GM19455 (cell line): Measurements from ENCODE around the gene KRT38.
"Not testable (repeated sequence)": the region's sequence is repeated elsewhere in the genome, so short reads cannot be mapped to it uniquely, and the experiment has no call there.

ENCODE experiments used
- ATAC-seq: cut with Tn5 transposase; IDR thresholded peaks from one replicate; pipeline ENCODE4 v1.9.1; 2021; ENCODE audit not compliant: unreplicated experiment

KRT38 gene

DNA sequence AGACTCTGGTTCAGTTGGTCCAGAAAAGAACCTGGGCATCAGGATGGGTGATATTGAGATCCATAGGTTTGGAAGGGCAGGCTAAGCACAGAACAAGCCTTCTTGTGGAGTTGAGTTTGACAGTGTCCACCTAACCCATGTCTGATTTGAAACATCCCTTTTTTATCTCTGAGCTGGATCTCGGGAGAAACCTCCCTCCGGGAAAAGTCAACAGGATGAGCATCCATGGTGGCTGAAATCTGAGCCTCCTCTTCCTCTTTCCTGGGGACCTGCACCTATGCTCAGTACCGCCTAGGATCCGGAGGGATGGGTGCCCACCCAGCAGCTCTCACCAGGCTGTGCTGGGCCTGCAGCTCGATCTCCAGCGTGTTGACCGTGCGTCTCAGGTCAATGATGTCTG is 23.0 kb upstream of the KRT38 start:
- ATAC-seq, result no peak

DNA sequence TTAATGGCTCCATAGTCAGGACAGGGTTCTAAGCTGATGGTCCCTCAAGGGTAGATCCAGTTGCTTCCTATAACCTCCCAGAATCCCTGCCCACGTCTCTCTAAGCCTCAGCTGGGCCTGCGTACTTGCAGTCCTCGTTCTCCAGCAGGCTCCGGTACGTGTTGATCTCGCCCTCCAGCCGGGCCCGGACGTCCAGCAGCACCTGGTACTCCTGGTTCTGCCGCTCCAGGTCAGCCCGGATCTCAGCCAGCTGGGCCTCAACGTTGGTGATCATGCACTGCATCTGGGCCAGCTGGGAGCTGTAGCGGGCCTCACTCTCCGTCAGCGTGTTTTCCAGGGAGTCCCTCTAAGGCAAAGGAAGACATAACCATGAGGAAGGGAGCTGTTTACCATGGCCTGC is 21.9 kb upstream of the KRT38 start:
- no peak for ATAC-seq

DNA sequence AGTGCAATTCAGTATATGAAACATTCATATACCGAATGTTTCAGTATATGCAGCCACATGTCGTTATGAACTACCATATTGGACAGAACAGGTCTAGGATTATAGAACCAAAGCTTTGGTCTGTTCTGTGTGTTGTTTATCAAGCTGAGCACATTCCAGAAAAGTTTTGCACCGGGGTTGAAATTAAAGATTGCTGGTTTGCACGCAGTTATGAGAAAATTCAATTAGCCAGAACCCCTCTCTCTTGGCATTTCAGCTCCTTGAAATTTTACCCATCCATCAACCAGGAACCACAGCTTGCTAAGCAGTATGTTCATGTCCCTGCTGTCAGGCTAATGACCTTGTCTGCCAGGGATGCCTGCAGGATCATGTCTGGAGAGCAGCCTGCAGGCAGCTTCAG is 16.9 kb upstream of the KRT38 start:
- no peak for ATAC-seq

- no peak for ATAC-seq
Observed at GRCh38 chr17:41456204-41456603, 15.4 kb upstream of the KRT38 start.

DNA sequence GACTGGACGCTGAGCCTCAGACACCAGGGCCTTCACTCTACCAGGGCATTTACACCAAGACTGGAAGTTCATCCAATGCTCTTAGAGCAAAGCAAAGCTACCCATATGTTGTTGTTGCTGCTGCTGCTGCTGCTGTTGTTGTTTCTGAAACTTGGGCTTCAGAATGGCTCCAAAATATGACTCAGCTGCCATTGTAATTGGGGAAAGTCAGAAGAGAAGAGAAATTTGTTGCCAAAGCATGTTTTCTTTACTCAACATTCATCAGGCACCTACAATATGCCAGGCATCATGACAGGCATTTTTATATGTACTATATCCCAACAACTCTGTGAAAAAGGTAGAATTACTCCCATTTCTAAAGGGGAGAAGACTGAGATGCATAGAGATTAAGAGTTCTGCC is 14.5 kb upstream of the KRT38 start:
- no peak for ATAC-seq

DNA sequence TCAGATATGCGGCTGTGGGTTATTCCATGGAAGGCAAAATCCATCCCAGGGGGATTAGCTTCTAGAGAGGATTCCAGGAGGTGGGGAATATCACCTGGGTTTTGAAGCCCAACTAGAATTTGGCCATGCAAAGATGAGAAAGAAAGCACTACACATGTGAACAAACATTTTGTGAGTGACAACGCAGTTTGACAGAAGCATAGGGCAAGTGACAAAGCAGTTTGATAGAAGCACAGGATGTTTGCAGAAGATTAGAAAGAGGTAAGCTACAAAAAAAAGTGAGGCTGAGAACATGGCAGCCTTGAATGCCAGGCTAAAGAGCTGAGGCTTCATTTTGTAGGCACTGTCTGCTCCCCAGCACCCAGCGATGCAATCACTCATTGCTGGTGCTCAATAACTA is 12.3 kb upstream of the KRT38 start:
- ATAC-seq, result no peak

- no peak for ATAC-seq
Observed at GRCh38 chr17:41452281-41452680, 11.5 kb upstream of the KRT38 start.

DNA sequence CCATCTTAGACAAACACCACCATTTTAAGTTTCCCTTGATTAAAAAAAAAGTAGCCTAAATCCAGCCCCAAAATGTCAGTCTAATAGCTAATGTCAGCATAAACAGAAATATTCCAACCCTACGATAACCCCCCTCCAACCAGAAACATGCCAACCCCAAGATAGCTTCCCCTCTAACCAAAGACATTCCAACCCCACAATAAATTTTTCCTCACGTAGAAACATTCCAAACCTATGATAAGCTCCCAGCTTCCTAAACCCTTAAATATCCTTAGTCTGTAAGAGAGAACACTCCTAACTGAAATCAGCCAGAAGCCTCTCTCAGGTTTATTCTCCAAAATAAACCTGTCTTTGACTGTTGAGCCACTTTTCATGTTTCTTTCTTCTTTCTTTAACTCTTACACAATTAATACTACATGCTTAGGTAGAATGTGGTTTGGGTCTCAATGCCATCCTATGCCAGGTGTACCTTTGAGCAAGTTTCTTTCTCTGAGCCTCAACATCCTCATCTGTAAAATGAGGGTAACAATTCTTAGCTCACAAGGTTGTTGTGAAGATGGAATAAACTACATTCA is 10.5 kb upstream of the KRT38 start:
- ATAC-seq, result no peak

- no peak for ATAC-seq
Observed at GRCh38 chr17:41449008-41449407, 8.2 kb upstream of the KRT38 start.

GRCh38 chr17:41448506-41448905 is 7.7 kb upstream of the KRT38 start:
- ATAC-seq, result no peak

DNA sequence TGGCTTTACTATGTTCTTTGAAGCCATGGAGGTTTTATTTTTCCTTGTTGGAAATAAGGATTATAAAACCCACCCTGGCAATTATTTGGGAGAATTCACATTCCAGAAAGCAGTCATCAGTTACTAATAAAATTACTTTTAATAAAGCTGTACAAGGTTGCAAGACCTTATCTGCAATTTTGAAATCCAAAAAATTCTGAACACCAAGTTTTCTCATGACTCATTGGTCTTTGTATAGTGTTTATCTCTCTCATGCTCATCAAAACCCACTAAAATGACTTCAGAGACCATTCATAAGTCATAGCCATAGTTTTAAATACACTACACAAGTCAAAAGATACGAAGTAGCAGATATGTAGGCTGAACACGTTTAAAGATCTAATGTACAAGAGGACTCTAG is 6.0 kb upstream of the KRT38 start:
- ATAC-seq, result no peak

- ATAC-seq, result no peak
Observed at GRCh38 chr17:41444640-41445039, 3.9 kb upstream of the KRT38 start.

DNA sequence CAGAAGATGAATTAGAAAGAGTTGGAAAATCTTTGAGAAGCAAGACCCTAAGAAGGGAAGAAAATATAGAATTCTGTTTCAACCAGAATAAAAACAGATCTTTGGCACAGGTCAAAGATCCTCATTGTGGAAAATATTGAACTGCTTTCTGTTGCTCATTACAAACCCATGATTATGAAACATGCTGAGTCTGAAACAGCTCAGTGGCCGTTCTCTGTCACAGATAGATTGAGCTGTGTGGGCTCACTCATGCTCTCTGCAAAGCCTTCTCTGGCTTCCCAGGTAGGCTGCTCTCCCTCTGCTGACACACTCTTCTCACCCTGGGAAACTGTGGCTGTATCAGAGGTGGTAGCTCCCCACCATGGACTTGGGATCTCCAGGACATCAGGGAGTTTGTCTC is 3.4 kb upstream of the KRT38 start:
- no peak for ATAC-seq

DNA sequence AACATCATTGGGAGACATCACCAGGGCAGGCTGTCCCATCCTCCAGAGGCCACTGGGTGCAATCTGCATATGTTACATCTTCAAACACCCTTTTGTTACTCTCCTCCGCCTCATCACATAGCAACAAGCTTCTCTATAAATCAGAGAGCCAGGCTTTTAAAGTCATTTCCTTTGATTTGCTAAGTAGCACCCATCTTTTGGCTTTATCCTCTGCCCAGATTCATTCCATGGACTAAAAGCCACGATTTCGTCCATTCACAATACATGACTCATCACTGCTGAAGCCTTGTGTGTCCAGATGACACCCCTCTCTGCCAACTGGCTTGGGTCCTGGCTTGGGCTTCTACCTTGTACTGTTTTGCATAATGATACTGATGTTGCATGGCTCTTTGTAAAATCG is 2.0 kb upstream of the KRT38 start:
- no peak for ATAC-seq

GRCh38 chr17:41439375-41439774 is 1.4 kb downstream of the KRT38 start:
- no peak for ATAC-seq

GRCh38 chr17:41437769-41438168 is 3.0 kb downstream of the KRT38 start:
- no peak for ATAC-seq

- ATAC-seq, result no peak
Observed at GRCh38 chr17:41437254-41437653, 3.5 kb downstream of the KRT38 start.

GRCh38 chr17:41434415-41434814 is 6.4 kb downstream of the KRT38 start:
- no peak for ATAC-seq

GRCh38 chr17:41434005-41434404 is 6.8 kb downstream of the KRT38 start:
- ATAC-seq, result no peak

- ATAC-seq, result no peak
Observed at GRCh38 chr17:41433586-41433985, 7.2 kb downstream of the KRT38 start.

DNA sequence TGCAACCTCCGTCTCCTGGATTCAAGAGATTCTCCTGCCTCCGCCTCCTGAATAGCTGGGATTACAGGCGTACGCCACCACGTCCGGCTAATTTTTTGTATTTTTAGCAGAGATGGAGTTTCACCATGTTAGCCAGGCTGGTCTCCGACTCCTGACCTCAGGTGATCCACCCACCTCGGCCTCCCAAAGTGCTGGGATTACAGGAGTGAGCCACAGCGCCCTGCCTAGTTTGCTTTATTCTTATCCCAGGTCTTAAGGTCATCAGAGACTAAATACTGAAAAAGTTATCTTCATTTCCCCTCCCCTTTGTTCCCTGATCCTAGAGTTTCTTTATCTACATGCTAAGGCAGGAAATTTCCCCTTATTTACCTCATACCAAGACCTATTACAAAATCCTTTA is 10.4 kb downstream of the KRT38 start:
- not testable (repeated sequence) for ATAC-seq

GRCh38 chr17:41429667-41430066 is 11.1 kb downstream of the KRT38 start:
- ATAC-seq, result no peak

DNA sequence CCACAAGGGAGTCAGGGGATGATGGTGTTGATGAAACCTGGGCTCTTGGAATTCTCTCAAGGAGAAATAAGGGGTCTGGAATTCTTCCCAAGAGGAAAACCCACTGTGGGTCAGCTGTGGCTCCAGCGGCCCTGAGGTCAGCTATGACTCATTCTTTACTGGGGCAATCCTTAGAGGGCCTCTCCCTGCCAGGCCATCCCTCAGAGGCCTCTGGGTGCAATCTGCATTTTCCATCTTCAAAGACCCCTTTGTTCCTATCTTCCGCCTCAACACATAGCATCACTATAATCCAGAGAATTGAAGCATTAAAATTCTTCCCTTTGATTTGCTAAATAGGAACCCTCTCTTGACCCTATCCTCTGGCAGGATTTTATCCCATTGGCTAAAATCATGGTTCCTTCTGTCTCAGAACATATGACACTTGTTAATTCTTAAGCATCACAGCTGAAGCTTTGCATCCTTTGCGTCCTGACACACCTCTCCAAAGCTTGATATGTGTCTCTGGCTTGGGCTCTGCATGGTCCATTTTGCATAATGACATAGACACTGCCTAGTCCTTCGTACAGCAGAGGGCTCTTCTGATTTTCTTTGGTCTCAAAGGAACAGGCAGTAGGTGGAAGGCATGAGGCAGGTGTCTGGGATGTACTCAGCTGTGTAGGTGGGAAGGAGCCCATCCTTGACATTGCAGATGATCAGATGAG is 12.0 kb downstream of the KRT38 start:
- no peak for ATAC-seq
